HG03521 (cell line): ENCODE results near the gene DAPK3.
"Not testable (repeated sequence)": the region's sequence is repeated elsewhere in the genome, so short reads cannot be mapped to it uniquely, and the experiment has no call there.

Source experiments
- ATAC-seq: cut with Tn5 transposase; IDR thresholded peaks from one replicate; pipeline ENCODE4 v1.9.1; 2021; ENCODE audit warnings: mild to moderate bottlenecking, moderate library complexity; ENCODE audit not compliant: unreplicated experiment

The DAPK3 gene

DNA sequence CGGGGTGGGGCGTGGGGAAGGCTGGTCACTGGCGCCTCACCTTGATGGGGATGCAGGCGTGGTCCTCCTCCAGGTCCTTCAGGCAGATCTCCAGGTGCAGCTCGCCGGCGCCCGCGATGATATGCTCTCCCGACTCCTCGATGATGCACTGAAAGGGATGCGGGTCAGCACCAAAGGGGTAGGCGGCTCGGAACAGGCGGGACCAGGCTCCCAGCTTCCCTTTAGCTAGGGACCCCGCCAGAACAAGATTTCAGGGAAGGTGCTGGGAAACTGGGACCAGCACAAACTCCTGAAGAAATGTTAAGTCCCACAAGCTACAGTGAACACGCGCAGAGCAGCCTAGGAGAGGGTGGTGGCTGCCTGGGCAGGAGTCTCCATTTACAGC, 8.4 kb upstream of the DAPK3 start:
- no peak for ATAC-seq

DNA sequence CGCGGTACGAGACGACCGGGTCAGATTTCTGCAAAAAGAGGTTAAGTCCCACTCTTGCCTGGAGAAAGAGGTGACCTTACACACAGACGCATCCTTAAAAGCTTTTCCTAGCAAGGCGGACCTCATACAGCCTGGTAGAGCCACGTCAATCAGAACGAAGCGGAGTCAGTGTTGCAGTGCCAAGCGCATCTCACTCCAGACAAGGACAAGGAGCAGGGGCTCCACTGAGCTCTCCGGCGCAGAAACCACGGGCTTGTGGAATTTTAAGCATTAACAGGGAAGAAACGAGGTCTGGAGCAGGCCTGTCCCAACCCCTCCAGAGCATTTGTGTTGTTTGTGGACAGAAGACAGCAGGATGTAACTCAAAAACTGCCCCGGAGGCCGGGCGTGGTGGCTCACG, 7.2 kb upstream of the DAPK3 start:
- ATAC-seq: no peak

DNA sequence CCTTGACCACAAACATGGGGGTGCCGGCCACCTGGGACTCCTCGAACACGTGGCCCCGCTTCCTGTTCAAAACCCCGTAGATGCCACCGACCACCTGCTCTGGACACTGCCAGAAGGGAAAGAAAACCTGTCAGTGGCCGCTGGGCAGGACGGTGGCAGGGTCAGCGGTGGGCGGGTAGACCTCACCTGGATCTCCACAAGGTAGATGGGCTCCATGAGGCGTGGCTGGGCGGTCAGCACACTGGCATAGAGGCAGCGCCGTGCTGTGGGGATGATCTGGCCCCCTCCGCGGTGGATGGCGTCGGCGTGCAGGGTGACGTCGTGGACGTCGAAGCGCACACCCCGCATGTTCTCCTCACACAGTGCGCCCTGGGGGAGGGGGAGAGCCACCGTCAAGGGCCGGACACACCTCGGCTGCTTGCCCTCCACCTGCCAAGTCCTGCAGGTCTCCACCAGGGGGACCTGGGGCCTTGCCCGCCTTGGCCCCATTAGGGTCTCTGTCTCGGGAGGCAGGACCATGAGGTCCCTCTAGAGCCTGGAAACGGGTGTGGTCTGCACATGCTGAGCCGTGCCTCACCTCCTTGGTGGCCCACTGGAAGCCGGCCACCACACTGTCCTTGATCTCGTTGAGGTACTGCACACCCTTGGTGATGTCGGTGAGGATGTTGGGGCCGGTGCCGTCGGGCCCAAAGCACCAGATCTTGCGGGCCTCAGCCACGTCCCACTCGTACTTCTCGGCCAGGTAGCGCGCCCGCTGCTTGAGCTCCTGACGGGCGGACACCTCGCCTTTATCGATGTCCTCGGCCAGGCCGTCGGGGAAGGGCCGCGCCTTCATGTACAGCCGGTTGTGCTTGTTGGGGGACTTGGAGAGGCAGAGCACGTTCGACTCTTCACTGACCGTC, 6.6 kb upstream of the DAPK3 start:
- ATAC-seq: no peak

GRCh38 chr19:3976495-3977241, 5.8 kb upstream of the DAPK3 start:
- ATAC-seq: no peak

DNA sequence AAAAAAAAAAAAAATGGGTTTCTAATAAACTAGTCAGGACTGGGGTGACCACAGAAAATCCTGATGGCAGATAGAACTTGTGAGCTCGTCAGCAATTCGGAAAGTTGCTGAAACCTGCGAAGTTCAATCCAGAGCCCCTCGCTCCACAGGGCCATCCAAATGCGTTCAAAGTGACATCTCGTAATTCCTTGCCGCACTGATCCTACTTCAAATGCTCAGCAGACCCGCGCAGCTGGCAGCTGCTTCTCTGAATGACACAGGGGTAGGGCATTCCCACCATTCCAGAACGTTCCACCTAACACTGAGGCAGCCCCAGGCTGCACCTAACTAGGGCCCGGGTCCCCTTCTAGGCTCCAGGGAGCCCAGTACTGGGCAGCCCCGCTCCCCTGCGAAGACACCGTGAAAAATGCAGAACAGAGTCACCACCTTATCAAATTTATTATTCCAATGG, 4.8 kb upstream of the DAPK3 start:
- ATAC-seq: no peak

GRCh38 chr19:3975144-3975543, 4.2 kb upstream of the DAPK3 start:
- ATAC-seq: no peak

DNA sequence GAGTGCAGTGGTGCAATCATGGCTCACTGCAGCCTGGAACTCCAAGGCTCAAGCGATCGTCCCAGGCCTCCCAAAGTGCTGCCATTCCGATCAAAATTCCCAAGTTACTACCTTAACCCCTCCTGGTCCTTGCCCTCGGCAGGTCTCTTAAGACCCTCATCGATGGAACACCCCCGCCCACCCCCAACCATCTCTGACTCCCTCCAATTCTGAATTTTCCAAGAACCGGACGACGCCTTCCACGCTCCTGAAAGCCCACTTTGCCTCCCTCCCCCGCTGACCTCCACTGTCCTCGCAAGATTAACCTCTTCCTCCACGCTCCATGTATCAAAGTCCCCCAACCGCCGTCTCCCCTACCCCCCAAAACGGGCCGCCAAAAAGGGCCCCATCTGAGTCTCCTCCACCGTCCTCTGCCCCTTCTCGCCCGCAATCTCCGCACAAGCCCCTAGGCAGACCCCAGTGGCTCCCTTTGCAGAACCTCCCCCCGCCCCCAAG, 539 bp downstream of the DAPK3 start:
- ATAC-seq: no peak

GRCh38 chr19:3969435-3970312, 1.2 kb downstream of the DAPK3 start:
- no peak for ATAC-seq

DNA sequence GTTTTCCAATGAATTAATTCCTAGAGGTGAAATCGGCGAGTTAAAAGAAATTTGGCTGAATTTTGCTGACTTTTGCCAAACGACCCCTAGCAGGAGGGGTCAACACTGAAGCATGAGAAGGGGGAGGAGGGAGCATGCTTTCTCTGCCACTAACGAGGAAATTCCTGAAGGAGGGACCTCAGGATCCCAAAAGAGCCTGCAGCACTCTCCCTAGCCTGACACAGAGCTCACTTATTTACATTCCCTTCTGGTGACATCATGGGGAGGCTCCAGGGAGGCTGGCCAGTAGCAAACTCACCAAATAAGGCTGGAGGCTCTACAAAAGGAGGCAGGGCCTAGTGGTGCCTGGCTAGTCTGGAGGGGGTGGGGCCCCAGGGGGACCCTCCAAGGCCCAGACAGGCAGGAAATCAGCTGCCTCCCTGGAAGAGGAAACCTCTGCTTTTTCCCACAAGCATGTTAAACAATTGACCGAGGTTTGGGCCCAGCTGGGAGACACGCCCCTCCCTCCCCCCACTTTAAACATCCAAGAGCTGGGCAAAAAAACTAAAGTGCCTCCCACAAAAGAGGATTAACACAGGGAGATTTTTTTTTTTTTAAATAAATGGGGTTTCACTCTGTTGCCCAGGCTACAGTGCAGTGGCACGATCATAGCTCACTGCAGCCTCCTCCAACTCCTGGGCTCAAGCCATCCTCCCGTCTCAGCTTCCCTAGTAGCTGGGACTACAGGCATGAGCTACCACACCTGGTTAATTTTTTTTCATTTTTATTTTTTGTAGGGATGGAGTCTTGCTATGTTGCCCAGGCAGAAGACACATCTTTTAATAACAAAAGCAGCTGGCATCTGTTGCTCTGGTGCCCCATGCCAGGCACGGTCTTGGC, 2.1 kb downstream of the DAPK3 start:
- no peak for ATAC-seq

DNA sequence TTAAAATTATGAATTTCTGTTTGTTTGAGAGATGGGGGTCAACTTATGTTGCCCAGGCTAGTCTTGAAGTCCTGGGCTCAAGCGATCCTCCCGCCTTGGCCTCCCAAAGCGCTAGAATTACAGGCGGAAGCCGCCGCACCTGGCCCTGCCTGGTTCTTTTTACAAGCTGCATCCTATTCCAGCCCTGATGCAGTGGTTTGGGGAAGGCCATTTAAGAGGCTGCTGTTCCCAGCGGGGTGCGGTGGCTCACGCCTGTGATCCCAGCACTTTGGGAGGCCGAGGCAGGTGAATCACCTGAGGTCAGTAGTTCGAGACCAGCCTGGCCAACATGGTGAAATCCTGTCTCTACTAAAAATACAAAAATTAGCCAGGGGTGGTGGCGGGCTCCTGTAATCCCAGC, 2.9 kb downstream of the DAPK3 start:
- not testable (repeated sequence) for ATAC-seq

DNA sequence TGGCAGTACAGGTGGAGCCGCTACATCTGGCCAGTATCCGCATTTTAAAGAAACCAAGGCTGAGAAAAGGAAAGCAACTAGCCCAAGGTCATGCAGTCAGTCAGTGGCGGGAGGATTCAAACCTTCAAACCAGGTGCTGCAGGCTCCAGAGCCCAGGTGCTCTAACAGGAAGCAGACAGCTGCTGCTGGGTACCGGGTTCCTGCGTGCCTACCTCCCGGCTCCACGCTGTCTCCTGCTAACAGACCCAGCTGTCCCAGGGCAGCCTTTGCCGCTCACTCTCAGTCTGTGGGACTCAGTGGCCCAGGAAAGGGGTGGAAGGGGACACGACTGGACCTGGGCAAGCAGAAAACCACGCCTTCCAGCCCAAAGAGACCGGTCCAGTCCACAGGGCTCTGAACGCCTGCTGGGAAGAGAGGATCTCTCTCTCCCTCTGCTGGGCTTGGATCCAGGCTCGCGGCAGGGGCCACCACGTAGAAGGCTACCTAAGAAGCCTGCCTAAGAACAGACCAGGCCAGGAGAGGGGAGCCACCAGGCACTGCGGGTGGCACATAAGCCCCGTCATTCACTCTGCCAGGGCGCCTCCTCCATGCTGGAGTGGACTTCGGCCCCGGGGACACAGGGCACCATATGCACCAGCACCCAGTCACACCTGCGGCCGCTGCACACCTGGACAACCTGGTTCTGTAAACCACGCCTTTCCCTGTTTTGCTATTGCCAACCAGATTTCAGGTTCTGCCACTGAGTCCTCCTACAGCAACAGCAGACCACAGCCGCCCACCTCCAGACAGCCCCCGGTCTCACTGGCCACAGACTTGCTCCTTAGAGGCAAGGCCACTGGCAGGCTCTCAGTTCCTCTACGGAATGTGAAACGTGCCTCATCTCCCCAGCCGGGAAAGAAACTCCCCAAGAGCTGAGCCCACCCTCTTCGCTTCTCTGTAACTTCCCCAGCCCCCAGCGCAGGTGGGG, 4.6 kb downstream of the DAPK3 start:
- ATAC-seq: no peak

- ATAC-seq: no peak
These were observed 6.4 kb downstream of the DAPK3 start for GRCh38 chr19:3964256-3965194.

- no peak for ATAC-seq
These were observed 7.2 kb downstream of the DAPK3 start for GRCh38 chr19:3963458-3964255.

- no peak for ATAC-seq
These were observed 9.9 kb downstream of the DAPK3 start for GRCh38 chr19:3961007-3961406.

GRCh38 chr19:3959766-3960131, 11.2 kb downstream of the DAPK3 start:
- ATAC-seq: no peak

- no peak for ATAC-seq
These were observed 11.8 kb downstream of the DAPK3 start for GRCh38 chr19:3958836-3959765.
